GM19351 (cell line): ENCODE results near the gene UBE3D.
"Not testable (repeated sequence)": the region's sequence is repeated elsewhere in the genome, so short reads cannot be mapped to it uniquely, and the experiment has no call there.

Experiments
- ATAC-seq: cut with Tn5 transposase; IDR thresholded peaks from one replicate; pipeline ENCODE4 v1.9.1; 2021; ENCODE audit warnings: mild to moderate bottlenecking, moderate library complexity; ENCODE audit not compliant: unreplicated experiment

UBE3D gene

DNA sequence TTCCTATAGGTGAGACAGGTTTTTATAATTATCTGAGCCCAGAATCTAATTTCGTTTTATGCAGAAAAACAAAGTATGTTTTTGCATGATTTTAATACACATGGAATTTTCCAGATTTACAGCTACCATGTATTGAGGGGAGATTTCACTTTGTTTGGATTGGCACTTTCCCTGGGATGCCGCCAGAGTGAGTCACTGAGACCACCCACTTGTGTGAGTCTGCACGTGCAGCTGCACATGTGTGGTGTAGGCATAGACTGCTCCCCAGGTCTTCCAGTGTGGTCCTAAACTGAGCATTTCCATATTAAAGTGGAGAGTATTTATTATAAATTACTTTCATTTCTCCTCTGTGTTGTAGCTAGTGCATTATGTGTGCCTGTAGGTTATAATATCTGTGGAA, 186.8 kb downstream of the UBE3D start:
- ATAC-seq, result no peak

- no peak for ATAC-seq
These were observed 188.1 kb downstream of the UBE3D start for GRCh38 chr6:82877213-82878195.

GRCh38 chr6:82875573-82876185, 190.0 kb downstream of the UBE3D start:
- no peak for ATAC-seq

DNA sequence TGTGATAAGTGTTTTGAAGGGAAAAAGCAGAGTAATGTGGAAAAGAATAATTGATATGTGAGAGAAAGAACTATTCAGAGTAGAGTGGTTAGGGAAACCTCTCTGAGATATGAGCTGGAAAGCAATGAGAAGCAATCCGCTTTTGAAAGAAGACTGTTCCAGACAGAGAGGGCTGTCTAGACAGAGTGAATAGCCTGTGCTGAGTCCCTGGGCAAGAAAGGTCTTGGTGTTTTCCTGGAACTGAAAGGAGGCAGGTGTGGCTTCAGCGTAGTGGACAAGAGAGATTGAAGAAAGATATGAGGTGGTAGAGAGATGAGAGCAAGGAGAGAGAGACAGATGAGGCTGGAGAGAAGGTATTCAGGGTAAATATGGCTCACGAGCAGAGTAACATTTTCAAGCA, 190.8 kb downstream of the UBE3D start:
- no peak for ATAC-seq

- ATAC-seq, result no peak
These were observed 193.5 kb downstream of the UBE3D start for GRCh38 chr6:82872185-82872584.

DNA sequence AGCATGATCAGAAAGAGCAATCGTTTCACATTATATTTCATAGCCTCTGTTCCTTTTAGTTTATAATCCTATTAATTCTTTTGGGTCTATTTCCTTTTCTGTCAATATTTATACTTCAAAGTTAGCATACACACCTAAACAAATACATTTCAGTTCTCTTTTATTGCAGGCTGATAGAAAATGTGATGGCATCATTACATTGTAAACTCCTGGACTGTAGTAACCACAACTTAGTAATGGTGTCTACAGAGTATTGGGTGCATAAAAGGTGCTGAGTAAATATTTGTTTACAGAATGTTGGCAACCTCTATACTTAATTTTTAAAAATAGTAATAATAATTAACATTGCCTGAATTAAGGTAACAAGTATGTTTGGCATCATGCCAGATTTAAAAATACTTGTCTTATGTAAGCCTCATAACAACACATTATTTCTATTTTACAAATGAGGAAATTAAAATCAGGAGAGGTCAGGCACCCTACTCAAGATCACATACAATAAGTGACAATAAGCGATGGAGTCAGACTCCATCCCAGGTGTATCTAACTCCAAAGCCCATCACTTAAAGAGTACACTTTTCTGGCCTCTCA, 195.0 kb downstream of the UBE3D start:
- ATAC-seq, result no peak

DNA sequence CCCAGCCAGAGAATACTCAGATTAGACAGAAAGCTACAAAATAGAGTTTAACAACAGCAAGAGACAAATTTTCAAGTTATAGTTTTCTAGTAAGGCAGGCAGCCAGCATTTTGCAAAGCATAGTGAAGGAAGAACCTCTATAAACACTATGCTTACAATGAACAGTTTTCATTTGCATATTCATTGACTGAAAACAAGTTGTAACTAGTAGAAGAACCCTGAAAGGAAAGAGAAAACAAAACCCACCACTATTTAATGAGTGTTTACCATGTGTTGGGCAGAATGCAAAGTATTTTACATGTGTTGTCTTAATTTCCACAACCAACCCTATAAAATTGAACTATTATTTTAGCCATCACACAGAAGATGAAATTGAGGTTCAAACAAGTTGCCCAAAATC, 196.1 kb downstream of the UBE3D start:
- ATAC-seq, result no peak

DNA sequence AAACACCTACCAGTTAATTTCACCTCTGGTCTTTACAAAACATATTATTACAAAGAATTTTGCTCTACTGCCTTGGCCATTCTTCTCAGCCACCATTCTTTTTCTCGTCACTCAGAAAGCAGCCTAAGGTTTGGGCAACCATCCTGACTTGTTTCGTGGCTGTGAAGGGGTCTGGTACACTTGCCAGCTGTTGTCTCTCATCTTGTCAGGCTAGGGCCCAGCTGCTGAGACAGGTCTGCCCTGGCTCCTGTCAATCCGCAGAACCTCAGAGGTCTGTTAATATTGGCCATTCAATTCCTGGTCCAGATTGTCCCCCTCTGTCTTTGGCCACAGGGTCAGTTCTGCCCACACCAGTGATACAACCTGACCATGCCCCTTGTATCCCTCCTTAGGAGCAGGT, 197.7 kb downstream of the UBE3D start:
- ATAC-seq, result no peak

DNA sequence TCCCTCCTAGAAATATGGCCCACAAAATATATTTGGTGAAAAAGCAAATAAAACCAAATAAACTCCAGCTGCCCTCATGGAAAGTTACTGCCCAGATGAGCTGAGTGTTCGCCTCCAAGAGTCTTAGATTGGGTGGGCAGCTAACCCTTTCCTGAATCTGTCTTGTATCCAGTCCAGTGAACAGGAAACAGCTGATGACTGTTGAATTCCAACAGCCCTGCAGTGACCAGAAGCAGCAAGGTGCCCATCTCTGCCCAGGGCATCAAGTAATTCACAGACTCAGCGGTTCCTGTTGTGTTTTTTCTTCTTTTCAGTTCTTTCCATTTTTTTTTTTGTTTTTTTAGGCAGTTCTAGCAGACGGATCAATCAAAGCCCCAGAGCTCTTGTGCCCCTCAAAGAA, 199.2 kb downstream of the UBE3D start:
- no peak for ATAC-seq

GRCh38 chr6:82865461-82865860, 200.2 kb downstream of the UBE3D start:
- no peak for ATAC-seq

- no peak for ATAC-seq
These were observed 201.9 kb downstream of the UBE3D start for GRCh38 chr6:82863781-82864180.

GRCh38 chr6:82862543-82862942, 203.1 kb downstream of the UBE3D start:
- no peak for ATAC-seq

- ATAC-seq, result no peak
These were observed 204.5 kb downstream of the UBE3D start for GRCh38 chr6:82861121-82861520.

DNA sequence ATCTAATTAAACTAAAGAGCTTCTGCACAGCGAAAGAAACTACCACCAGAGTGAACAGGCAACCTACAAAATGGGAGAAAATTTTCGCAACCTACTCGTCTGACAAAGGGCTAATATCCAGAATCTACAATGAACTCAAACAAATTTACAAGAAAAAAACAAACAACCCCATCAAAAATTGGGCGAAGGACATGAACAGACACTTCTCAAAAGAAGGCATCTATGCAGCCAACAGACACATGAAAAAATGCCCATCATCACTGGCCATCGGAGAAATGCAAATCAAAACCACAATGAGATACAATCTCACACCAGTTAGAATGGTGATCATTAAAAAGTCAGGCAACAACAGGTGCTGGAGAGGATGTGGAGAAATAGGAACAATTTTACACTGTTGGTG, 209.6 kb downstream of the UBE3D start:
- not testable (repeated sequence) for ATAC-seq

DNA sequence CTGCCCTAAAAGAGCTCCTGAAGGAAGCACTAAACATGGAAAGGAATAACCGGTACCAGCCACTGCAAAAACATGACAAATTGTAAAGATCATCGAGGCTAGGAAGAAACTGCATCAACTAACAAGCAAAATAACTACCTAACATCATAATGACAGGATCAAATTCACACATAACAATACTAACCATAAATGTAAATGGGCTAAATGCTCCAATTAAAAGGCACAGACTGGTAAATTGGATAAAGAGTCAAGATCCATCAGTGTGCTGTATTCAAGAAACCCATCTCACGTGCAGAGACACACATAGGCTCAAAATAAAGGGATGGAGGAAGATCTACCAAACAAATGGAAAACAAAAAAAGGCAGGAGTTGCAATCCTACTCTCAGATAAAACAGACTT, 212.7 kb downstream of the UBE3D start:
- ATAC-seq, result not testable (repeated sequence)

DNA sequence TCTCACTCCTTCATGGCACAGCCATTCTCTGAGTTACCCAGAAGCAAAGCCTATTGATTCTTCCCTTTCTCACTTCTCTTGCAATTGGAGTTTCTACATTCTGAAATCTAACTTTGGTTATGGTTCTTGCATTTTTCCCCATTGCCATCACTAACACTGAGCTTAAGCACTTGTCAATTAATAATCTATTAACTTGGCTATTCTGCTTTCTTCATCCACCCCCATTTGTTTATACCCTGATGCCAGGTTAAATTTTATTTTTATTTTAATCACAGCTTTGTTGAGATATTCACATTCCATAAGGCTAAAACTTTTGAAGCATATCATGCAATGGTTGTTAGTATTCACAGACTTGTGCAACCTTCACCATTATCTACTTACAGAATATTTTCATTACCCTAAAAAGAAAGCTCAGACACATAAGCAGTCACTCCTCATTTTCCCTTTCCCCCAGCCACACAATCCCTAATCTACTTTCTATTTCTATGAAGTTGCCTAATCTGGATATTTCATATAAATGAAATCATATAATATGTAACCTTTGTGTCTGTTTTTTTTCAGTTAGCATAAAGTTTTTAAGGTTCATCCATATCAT, 222.3 kb downstream of the UBE3D start:
- ATAC-seq, result no peak

GRCh38 chr6:82842721-82843120, 222.9 kb downstream of the UBE3D start:
- no peak for ATAC-seq
